K562 (cell line): Measurements from ENCODE around the gene MAML3. TPM values are rescaled to one million over a fixed set of nuclear protein-coding genes. Genes with fewer than 3 reads are reported as not detected.
A peak's percentile ranks its signal among the peaks of the same experiment; 100 is the strongest.

Experiments used
- ATF7 ChIP-seq: fragments of 450-650 bp; IDR thresholded peaks from 2 replicates; pipeline ENCODE4 v1.7.1; 2014; ENCODE audit warnings: mild to moderate bottlenecking, moderate library complexity
- CHD4 ChIP-seq: fragments of 200-600 bp; sonication (generic); IDR thresholded peaks from 3 replicates; pipeline ENCODE4 v1.6.1; 2012; ENCODE audit warnings: low read depth, mild to moderate bottlenecking, mixed read lengths, low read length, inconsistent platforms; ENCODE audit not compliant: insufficient read depth, insufficient replicate concordance, poor library complexity, severe bottlenecking
- EZH2 ChIP-seq: IDR thresholded peaks from 2 replicates; pipeline ENCODE4 v1.6.1; 2012; ENCODE audit warnings: low read depth, mild to moderate bottlenecking, inconsistent platforms, low read length, borderline replicate concordance
- HIVEP1 ChIP-seq: fragments of 250-450 bp; sonication (Bioruptor Pico); IDR thresholded peaks from 2 replicates; pipeline ENCODE4 v1.4.0; 2020; ENCODE audit warnings: mild to moderate bottlenecking
- KAT7 ChIP-seq: sonication (generic); formaldehyde crosslinking; IDR thresholded peaks from 2 replicates; pipeline ENCODE4 v1.8.0; 2022; ENCODE audit warnings: missing genetic modification reagents, mild to moderate bottlenecking, borderline replicate concordance
- KDM2B ChIP-seq: fragments of 250-450 bp; sonication (Bioruptor Pico); IDR thresholded peaks from 2 replicates; pipeline ENCODE4 v1.8.0; 2021; ENCODE audit warnings: mild to moderate bottlenecking, moderate library complexity
- MAFF ChIP-seq: IDR thresholded peaks from 2 replicates; pipeline ENCODE4 v1.6.1; 2012; ENCODE audit warnings: low read length, improper control_type of control experiment
- MEIS2 ChIP-seq: fragments of 450-650 bp; IDR thresholded peaks from 2 replicates; pipeline ENCODE4 v1.6.1; 2014; ENCODE audit warnings: mild to moderate bottlenecking; ENCODE audit not compliant: partially characterized antibody
- MTA2 ChIP-seq: fragments of 450-650 bp; IDR thresholded peaks from 2 replicates; pipeline ENCODE4 v1.6.1; 2016; ENCODE audit warnings: low read depth
- SMAD1 ChIP-seq: fragments of 150-350 bp; IDR thresholded peaks from 2 replicates; pipeline ENCODE4 v1.6.1; 2014; ENCODE audit warnings: low read length, low read depth; ENCODE audit not compliant: partially characterized antibody
- SMARCB1 ChIP-seq: IDR thresholded peaks from 2 replicates; pipeline ENCODE4 v1.6.1; 2011; ENCODE audit warnings: improper control_type of control experiment, low read depth; ENCODE audit not compliant: insufficient read length
- XRCC3 ChIP-seq: fragments of 450-650 bp; IDR thresholded peaks from 2 replicates; pipeline ENCODE4 v1.6.1; 2017; ENCODE audit warnings: mild to moderate bottlenecking, moderate library complexity
- ZBTB8A ChIP-seq: fragments of 450-650 bp; IDR thresholded peaks from 2 replicates; pipeline ENCODE4 v1.6.1; 2018; ENCODE audit warnings: mild to moderate bottlenecking, moderate library complexity; ENCODE audit not compliant: partially characterized antibody
- ZC3H11A ChIP-seq: IDR thresholded peaks from 2 replicates; pipeline ENCODE4 v1.6.1; 2012; ENCODE audit warnings: low read depth, low read length, improper control_type of control experiment
- ZNF174 ChIP-seq: fragments of 250-450 bp; sonication (Bioruptor Pico); IDR thresholded peaks from 2 replicates; pipeline ENCODE4 v1.4.0; 2020; ENCODE audit warnings: mild to moderate bottlenecking
- ZNF239 ChIP-seq: fragments of 250-450 bp; sonication (Bioruptor Pico); IDR thresholded peaks from 2 replicates; pipeline ENCODE4 v1.4.0; 2020; ENCODE audit warnings: mild to moderate bottlenecking
- ZNF274 ChIP-seq: IDR thresholded peaks from 2 replicates; pipeline ENCODE4 v1.6.1; 2011; ENCODE audit warnings: low read depth, mild to moderate bottlenecking, low read length, moderate library complexity, borderline replicate concordance
- ZNF431 ChIP-seq: sonication (generic); formaldehyde crosslinking; IDR thresholded peaks from 2 replicates; pipeline ENCODE4 v1.8.0; 2022; ENCODE audit warnings: mild to moderate bottlenecking, missing genetic modification reagents
- ZZZ3 ChIP-seq: fragments of 450-650 bp; IDR thresholded peaks from 2 replicates; pipeline ENCODE4 v1.6.1; 2016; ENCODE audit warnings: antibody characterized with exemption, mild to moderate bottlenecking, moderate library complexity
- polyA plus RNA-seq, 8 experiments: library from polyadenylated mRNA; depleted of rRNA in 4 of 8; stranded (reverse) in 5 of 8; unstranded in 3 of 8; fragments of >200 nt; fragmentation: Nextera tagmentation in 2 of 8; fragmentation: Illumina TruSeq in 1 of 8; extraction: Ambion mirVana in 2 of 8; extraction: Trizol in 1 of 8; gene quantifications; 2 replicates each; pipeline versions ENCODE4 v1.2.1 to v1.2.3, GENCODE V29; 2011 to 2014; ENCODE audit warnings: inconsistent platforms in 1 of 8, missing spikeins in 1 of 8
- total RNA-seq, 7 experiments: library from RNA; depleted of rRNA in 6 of 7; stranded (reverse); fragments of >200 nt in 6 of 7; fragmentation: Illumina TruSeq in 2 of 7; extraction: Trizol in 2 of 7; gene quantifications; 2 replicates each; pipeline versions ENCODE4 v1.2.1 to v1.2.3, GENCODE V29; 2011 to 2021; ENCODE audit warnings: low replicate concordance in 1 of 7
- TF ChIP-seq, protein P1 (sequence below): sonication (generic); formaldehyde crosslinking; IDR thresholded peaks from 2 replicates; pipeline ENCODE4 v1.9.0; 2022; ENCODE audit warnings: mild to moderate bottlenecking, missing genetic modification reagents
- TF ChIP-seq, protein P2 (sequence below): fragments of 250-450 bp; sonication (Bioruptor Pico); IDR thresholded peaks from 2 replicates; pipeline ENCODE4 v1.6.1; 2021; ENCODE audit warnings: mild to moderate bottlenecking
- TF ChIP-seq, protein P3 (sequence below): fragments of 450-650 bp; IDR thresholded peaks from 2 replicates; pipeline ENCODE4 v1.6.1; 2016
- TF ChIP-seq, protein P4 (sequence below): IDR thresholded peaks from 2 replicates; pipeline ENCODE4 v1.6.1; 2011; ENCODE audit not compliant: insufficient read length; ENCODE audit errors: extremely low read depth
- TF ChIP-seq, protein P5 (sequence below): fragments of 250-450 bp; sonication (Bioruptor Pico); IDR thresholded peaks from 2 replicates; pipeline ENCODE4 v1.5.0; 2022; ENCODE audit warnings: mild to moderate bottlenecking

MAML3 gene
- total and polyA plus RNA-seq, 9 of the 15 experiments (the other 6 are each of a cell fraction or from before 2014, with no cell fraction given) = 0.01 to 0.55 (median 0.25) TPM

DNA sequence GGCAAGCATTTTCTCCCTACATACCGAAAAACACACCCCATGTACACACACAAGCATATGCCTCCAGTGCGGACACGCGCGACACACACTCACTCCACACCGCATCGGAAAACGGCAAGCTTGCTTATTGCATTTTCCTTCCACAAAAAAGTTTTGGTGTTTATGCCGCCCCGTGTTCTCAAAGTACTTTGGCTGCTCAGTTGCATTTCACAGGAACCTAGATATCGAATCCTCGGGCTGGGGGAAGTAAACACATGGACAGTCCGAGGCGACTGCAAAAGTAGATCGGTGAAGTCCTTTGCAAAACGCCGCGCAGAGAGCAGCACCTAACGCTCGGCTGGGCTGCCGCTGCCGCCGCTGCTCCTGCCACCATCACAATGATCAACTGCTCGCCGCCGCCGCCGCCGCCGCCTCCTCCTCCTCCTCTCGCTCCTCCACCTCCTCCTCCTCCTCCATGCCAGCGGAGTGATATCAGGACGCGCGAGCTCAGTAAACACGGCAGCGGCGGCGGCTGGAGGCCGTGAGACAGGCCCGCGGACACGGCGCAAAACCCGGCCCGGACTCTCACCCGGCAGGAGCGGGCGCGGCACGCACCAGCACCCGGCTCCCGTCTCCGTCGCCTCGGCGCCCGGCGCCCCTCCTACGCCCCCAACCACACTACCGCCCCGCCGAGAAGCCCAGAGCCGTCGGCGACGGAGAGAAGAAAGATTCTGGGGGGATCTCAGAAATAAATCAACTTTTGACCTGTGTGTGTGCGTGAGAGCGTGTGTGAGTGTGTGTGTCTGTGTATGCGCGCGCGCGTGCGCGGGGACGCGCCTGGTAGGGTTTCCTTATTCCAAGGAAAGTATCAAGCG, at the start of gene MAML3 (continued):
- no peak for TF ChIP-seq XRCC3
- TF ChIP-seq MAFF = no peak
- no peak for TF ChIP-seq KAT7
- TF ChIP-seq, protein P1, sequence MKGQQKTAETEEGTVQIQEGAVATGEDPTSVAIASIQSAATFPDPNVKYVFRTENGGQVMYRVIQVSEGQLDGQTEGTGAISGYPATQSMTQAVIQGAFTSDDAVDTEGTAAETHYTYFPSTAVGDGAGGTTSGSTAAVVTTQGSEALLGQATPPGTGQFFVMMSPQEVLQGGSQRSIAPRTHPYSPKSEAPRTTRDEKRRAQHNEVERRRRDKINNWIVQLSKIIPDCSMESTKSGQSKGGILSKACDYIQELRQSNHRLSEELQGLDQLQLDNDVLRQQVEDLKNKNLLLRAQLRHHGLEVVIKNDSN (CRISPR knock-in tag) = no peak
- TF ChIP-seq MTA2 = peak; percentile 17; the same call in 1 of the 2 replicates
- peak; percentile 18; the same call in 1 of the 2 replicates for TF ChIP-seq ZNF431 (CRISPR knock-in tag)
- TF ChIP-seq SMARCB1 = no peak
- no peak for TF ChIP-seq ZZZ3
- TF ChIP-seq, protein P2, sequence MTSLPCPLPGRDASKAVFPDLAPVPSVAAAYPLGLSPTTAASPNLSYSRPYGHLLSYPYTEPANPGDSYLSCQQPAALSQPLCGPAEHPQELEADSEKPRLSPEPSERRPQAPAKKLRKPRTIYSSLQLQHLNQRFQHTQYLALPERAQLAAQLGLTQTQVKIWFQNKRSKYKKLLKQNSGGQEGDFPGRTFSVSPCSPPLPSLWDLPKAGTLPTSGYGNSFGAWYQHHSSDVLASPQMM (CRISPR knock-in tag) = no peak
- TF ChIP-seq, protein P3, sequence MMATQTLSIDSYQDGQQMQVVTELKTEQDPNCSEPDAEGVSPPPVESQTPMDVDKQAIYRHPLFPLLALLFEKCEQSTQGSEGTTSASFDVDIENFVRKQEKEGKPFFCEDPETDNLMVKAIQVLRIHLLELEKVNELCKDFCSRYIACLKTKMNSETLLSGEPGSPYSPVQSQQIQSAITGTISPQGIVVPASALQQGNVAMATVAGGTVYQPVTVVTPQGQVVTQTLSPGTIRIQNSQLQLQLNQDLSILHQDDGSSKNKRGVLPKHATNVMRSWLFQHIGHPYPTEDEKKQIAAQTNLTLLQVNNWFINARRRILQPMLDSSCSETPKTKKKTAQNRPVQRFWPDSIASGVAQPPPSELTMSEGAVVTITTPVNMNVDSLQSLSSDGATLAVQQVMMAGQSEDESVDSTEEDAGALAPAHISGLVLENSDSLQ = peak; percentile 71
- no peak for TF ChIP-seq HIVEP1 (CRISPR knock-in tag)
- no peak for TF ChIP-seq ZC3H11A
- TF ChIP-seq ZNF174 (CRISPR knock-in tag) = no peak
- TF ChIP-seq, protein P4, sequence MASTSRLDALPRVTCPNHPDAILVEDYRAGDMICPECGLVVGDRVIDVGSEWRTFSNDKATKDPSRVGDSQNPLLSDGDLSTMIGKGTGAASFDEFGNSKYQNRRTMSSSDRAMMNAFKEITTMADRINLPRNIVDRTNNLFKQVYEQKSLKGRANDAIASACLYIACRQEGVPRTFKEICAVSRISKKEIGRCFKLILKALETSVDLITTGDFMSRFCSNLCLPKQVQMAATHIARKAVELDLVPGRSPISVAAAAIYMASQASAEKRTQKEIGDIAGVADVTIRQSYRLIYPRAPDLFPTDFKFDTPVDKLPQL = no peak
- TF ChIP-seq, protein P5, sequence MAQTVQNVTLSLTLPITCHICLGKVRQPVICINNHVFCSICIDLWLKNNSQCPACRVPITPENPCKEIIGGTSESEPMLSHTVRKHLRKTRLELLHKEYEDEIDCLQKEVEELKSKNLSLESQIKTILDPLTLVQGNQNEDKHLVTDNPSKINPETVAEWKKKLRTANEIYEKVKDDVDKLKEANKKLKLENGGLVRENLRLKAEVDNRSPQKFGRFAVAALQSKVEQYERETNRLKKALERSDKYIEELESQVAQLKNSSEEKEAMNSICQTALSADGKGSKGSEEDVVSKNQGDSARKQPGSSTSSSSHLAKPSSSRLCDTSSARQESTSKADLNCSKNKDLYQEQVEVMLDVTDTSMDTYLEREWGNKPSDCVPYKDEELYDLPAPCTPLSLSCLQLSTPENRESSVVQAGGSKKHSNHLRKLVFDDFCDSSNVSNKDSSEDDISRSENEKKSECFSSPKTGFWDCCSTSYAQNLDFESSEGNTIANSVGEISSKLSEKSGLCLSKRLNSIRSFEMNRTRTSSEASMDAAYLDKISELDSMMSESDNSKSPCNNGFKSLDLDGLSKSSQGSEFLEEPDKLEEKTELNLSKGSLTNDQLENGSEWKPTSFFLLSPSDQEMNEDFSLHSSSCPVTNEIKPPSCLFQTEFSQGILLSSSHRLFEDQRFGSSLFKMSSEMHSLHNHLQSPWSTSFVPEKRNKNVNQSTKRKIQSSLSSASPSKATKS (CRISPR knock-in tag) = no peak
- no peak for TF ChIP-seq SMAD1
- TF ChIP-seq ATF7 = peak; percentile 74
- no peak for TF ChIP-seq ZBTB8A
- no peak for TF ChIP-seq ZNF274
- TF ChIP-seq EZH2 = no peak
- peak; percentile 10 for TF ChIP-seq MEIS2
- peak; percentile 55; the same call in 1 of the 2 replicates for TF ChIP-seq KDM2B
- no peak for TF ChIP-seq CHD4
- no peak for TF ChIP-seq ZNF239
